NCI-H345 treated with DMSO at 0.1 percent for 48 hours (cell line): ENCODE measurements around the gene HLA-DQA1.
"Not testable (repeated sequence)": the region's sequence is repeated elsewhere in the genome, so short reads cannot be mapped to it uniquely, and the experiment has no call there.

ENCODE experiments used
- DNase-seq: peaks from one replicate; lab custom pipeline; 2025; ENCODE audit not compliant: unreplicated experiment; lab: John Stamatoyannopoulos, UW

The HLA-DQA1 gene

GRCh38 chr6:32621372-32621771, 15.8 kb upstream of the HLA-DQA1 start:
- no peak for DNase-seq

GRCh38 chr6:32622545-32623401, 14.4 kb upstream of the HLA-DQA1 start:
- DNase-seq: no peak

- DNase-seq: no peak
Measured at GRCh38 chr6:32623693-32624092, 13.5 kb upstream of the HLA-DQA1 start.

- DNase-seq: no peak
Measured at GRCh38 chr6:32624565-32624964, 12.6 kb upstream of the HLA-DQA1 start.

- no peak for DNase-seq
Measured at GRCh38 chr6:32625137-32625536, 12.1 kb upstream of the HLA-DQA1 start.

- DNase-seq: no peak
Measured at GRCh38 chr6:32627249-32627648, 10.0 kb upstream of the HLA-DQA1 start.

GRCh38 chr6:32627831-32628230, 9.4 kb upstream of the HLA-DQA1 start:
- no peak for DNase-seq

- not testable (repeated sequence) for DNase-seq
Measured at GRCh38 chr6:32629793-32630192, 7.4 kb upstream of the HLA-DQA1 start.

- no peak for DNase-seq
Measured at GRCh38 chr6:32635526-32636123, 1.6 kb upstream of the HLA-DQA1 start.

- no peak for DNase-seq
Measured at GRCh38 chr6:32637883-32638282, 677 bp downstream of the HLA-DQA1 start.

GRCh38 chr6:32638532-32639219, 1.5 kb downstream of the HLA-DQA1 start:
- DNase-seq: no peak

- DNase-seq: no peak
Measured at GRCh38 chr6:32639440-32640394, 2.5 kb downstream of the HLA-DQA1 start.

- DNase-seq: no peak
Measured at GRCh38 chr6:32641122-32641521, 3.9 kb downstream of the HLA-DQA1 start.

- DNase-seq: not testable (repeated sequence)
Measured at GRCh38 chr6:32641785-32642719, 4.8 kb downstream of the HLA-DQA1 start.

GRCh38 chr6:32642720-32643106, 5.5 kb downstream of the HLA-DQA1 start:
- DNase-seq: no peak

GRCh38 chr6:32643904-32644303, 6.7 kb downstream of the HLA-DQA1 start:
- no peak for DNase-seq

GRCh38 chr6:32645047-32645703, 8.0 kb downstream of the HLA-DQA1 start:
- DNase-seq: no peak

- DNase-seq: no peak
Measured at GRCh38 chr6:32655203-32655710, 18.1 kb downstream of the HLA-DQA1 start.

- not testable (repeated sequence) for DNase-seq
Measured at GRCh38 chr6:32657329-32657728, 20.1 kb downstream of the HLA-DQA1 start.
